ENCODE data around the gene MXI1. TPM values are rescaled to one million over a fixed set of nuclear protein-coding genes. Genes with fewer than 3 reads are reported as not detected.

The MXI1 gene
- total RNA-seq, 1 experiment from 2014 or later: 11.0 TPM

- no TSS peak for BruUV-seq (replicated peaks)
- Mint-ChIP-seq H3K27me3 (ENCODE audit: insufficient read depth, unreplicated experiment) (no peaks in the 10 kb centered on the region), H3K4me3 (ENCODE audit: unreplicated experiment) (no peak overlapping the region), H3K9me3 (ENCODE audit: unreplicated experiment) (no peaks in the 10 kb centered on the region), H3K36me3 (ENCODE audit: insufficient read depth, unreplicated experiment) (no peaks in the 10 kb centered on the region), H3K27ac (ENCODE audit: unreplicated experiment) (no peak overlapping the region), H3K4me1 (ENCODE audit: low read depth, unreplicated experiment) (peaks cover 25% of the 10 kb centered on the region)
- no peaks in the 10 kb centered on the region for H3K9me3 ChIP-seq
- TF ChIP-seq CTCF (IDR thresholded peaks at IDR 0.05; ENCODE audit: insufficient read depth in 1 of 2, low read depth in 1 of 2, low read length in 1 of 2, severe bottlenecking in 1 of 2, unreplicated experiment in 1 of 2): no peak
- H3K27me3 ChIP-seq (replicated peaks; ENCODE audit: control insufficient read depth, insufficient read depth, low read length): no peaks in the 10 kb centered on the region
- intact Hi-C loops (cut with micrococcal nuclease; ENCODE audit: unreplicated experiment): no loop called here
- ChIA-PET CTCF (no interaction called here), POLR2A (no interaction called here)
- H3K36me3 ChIP-seq (ENCODE audit: control insufficient read depth, insufficient read depth, low read length): no peaks in the 10 kb centered on the region
- DNase-seq: no peak
- no peak overlapping the region for H3K4me3 ChIP-seq (ENCODE audit: low read depth, low read length)
- H3K4me1 ChIP-seq: peaks cover 15% of the 10 kb centered on the region; the same call in 1 of the 2 replicates
Measured at GRCh38 chr10:110273474-110273873, 66.1 kb downstream of the MXI1 start.

- BruUV-seq (replicated peaks): no TSS peak
- Histone ChIP-seq H3K27me3 (replicated peaks; ENCODE audit: control insufficient read depth, insufficient read depth, low read length) (no peaks in the 10 kb centered on the region), H3K36me3 (ENCODE audit: control insufficient read depth, insufficient read depth, low read length) (no peaks in the 10 kb centered on the region), H3K4me3 (ENCODE audit: low read depth, low read length) (no peak overlapping the region), H3K9me3 (no peaks in the 10 kb centered on the region), H3K4me1 (peaks cover 15% of the 10 kb centered on the region; the same call in 1 of the 2 replicates)
- no peaks in the 10 kb centered on the region for H3K9me3 Mint-ChIP-seq (ENCODE audit: unreplicated experiment)
- intact Hi-C loops (cut with micrococcal nuclease; ENCODE audit: unreplicated experiment): no loop called here
- no peaks in the 10 kb centered on the region for H3K27me3 Mint-ChIP-seq (ENCODE audit: insufficient read depth, unreplicated experiment)
- ChIA-PET POLR2A (no interaction called here), CTCF (interaction anchor here (0.6 kb wide), 1 partner anchor 344 kb away, joined by 3 read pairs; no protein-coding TSS in a partner anchor)
- H3K27ac Mint-ChIP-seq (ENCODE audit: unreplicated experiment): no peak overlapping the region
- TF ChIP-seq CTCF (IDR thresholded peaks at IDR 0.05; ENCODE audit: insufficient read depth in 1 of 2, low read depth in 1 of 2, low read length in 1 of 2, severe bottlenecking in 1 of 2, unreplicated experiment in 1 of 2): no peak
- DNase-seq: no peak
- H3K36me3 Mint-ChIP-seq (ENCODE audit: insufficient read depth, unreplicated experiment): no peaks in the 10 kb centered on the region
- H3K4me1 Mint-ChIP-seq (ENCODE audit: low read depth, unreplicated experiment): peaks cover 25% of the 10 kb centered on the region
- no peak overlapping the region for H3K4me3 Mint-ChIP-seq (ENCODE audit: unreplicated experiment)
Measured at GRCh38 chr10:110274072-110274627, 66.7 kb downstream of the MXI1 start.

GRCh38 chr10:110274647-110275046, 67.2 kb downstream of the MXI1 start:
- ChIA-PET POLR2A (no interaction called here), CTCF (interaction anchor here (0.5 to 0.6 kb wide), 2 partner anchors 129 to 343 kb away, joined by 3 read pairs; no protein-coding TSS in a partner anchor)
- no peak for DNase-seq
- H3K9me3 Mint-ChIP-seq (ENCODE audit: unreplicated experiment): no peaks in the 10 kb centered on the region
- TF ChIP-seq CTCF (IDR thresholded peaks at IDR 0.05; ENCODE audit: insufficient read depth in 1 of 2, low read depth in 1 of 2, low read length in 1 of 2, severe bottlenecking in 1 of 2, unreplicated experiment in 1 of 2): no peak
- H3K27me3 ChIP-seq (replicated peaks; ENCODE audit: control insufficient read depth, insufficient read depth, low read length): no peaks in the 10 kb centered on the region
- no TSS peak for BruUV-seq (replicated peaks)
- H3K27me3 Mint-ChIP-seq (ENCODE audit: insufficient read depth, unreplicated experiment): no peaks in the 10 kb centered on the region
- intact Hi-C loops (cut with micrococcal nuclease; ENCODE audit: unreplicated experiment): no loop called here
- H3K4me1 ChIP-seq: peaks cover 12% of the 10 kb centered on the region; the same call in 1 of the 2 replicates
- H3K9me3 ChIP-seq: no peaks in the 10 kb centered on the region
- no peak overlapping the region for H3K4me3 ChIP-seq (ENCODE audit: low read depth, low read length)
- no peaks in the 10 kb centered on the region for H3K36me3 Mint-ChIP-seq (ENCODE audit: insufficient read depth, unreplicated experiment)
- no peaks in the 10 kb centered on the region for H3K36me3 ChIP-seq (ENCODE audit: control insufficient read depth, insufficient read depth, low read length)
- H3K4me1 Mint-ChIP-seq (ENCODE audit: low read depth, unreplicated experiment): peaks cover 20% of the 10 kb centered on the region
- no peak overlapping the region for H3K27ac Mint-ChIP-seq (ENCODE audit: unreplicated experiment)
- H3K4me3 Mint-ChIP-seq (ENCODE audit: unreplicated experiment): no peak overlapping the region

All from Caco-2 (cell line).